Measurements from ENCODE around the gene GNAO1. TPM values are rescaled to one million over a fixed set of nuclear protein-coding genes. Genes with fewer than 3 reads are reported as not detected.
A peak's percentile ranks its signal among the peaks of the same experiment; 100 is the strongest.

GNAO1 gene
- total and polyA plus RNA-seq, 7 donors: 0.35 to 1.9 (median 0.60) TPM

GRCh38 chr16:56382459-56382858, 191.2 kb downstream of the GNAO1 start:
- Histone ChIP-seq H3K9me3 (no peaks in the 10 kb centered on the region), H3K36me3 (ENCODE audit: insufficient read depth in 1 of 2, low read depth in 1 of 2) (peaks cover 0 to 87% of the 10 kb centered on the region in 2 donors), H3K27ac (no peak overlapping the region), H3K4me1 (no peaks in the 10 kb centered on the region), H3K4me3 (no peak overlapping the region), H3K27me3 (ENCODE audit: insufficient read depth in 3 of 3, low read length in 2 of 3) (no peaks in the 10 kb centered on the region)
- DNase-seq (no peak), ATAC-seq (peak in 1 of 4 donors; percentile 22)
- intact Hi-C loops (cut with DNase I): no loop called here
- 95 to 96% (median 95%) methylated on average over 4 of the region's 4 CpGs for WGBS, 3 donors
- no peak for TF ChIP-seq CTCF (IDR thresholded peaks at IDR 0.05)

GRCh38 chr16:56382901-56383355, 191.6 kb downstream of the GNAO1 start:
- ATAC-seq: peak in 3 of 4 donors; percentile 44 to 67 (median 47)
- intact Hi-C loops (cut with DNase I): no loop called here
- no peak overlapping the region for H3K27ac ChIP-seq
- no peak for DNase-seq
- no peaks in the 10 kb centered on the region for H3K4me1 ChIP-seq
- no peaks in the 10 kb centered on the region for H3K9me3 ChIP-seq
- 75 to 87% (median 83%) methylated on average over 5 of the region's 5 CpGs for WGBS, 3 donors
- no peak overlapping the region for H3K4me3 ChIP-seq
- TF ChIP-seq CTCF (IDR thresholded peaks at IDR 0.05): no peak
- H3K36me3 ChIP-seq (ENCODE audit: insufficient read depth in 1 of 2, low read depth in 1 of 2): peaks cover 0 to 92% of the 10 kb centered on the region in 2 donors
- H3K27me3 ChIP-seq (ENCODE audit: insufficient read depth in 3 of 3, low read length in 2 of 3): no peaks in the 10 kb centered on the region

GRCh38 chr16:56384074-56384721, 192.9 kb downstream of the GNAO1 start:
- no peak for ATAC-seq

GRCh38 chr16:56387396-56387795, 196.1 kb downstream of the GNAO1 start:
- DNase-seq: no peak
- intact Hi-C loops (cut with DNase I): no loop called here
- Histone ChIP-seq H3K36me3 (ENCODE audit: insufficient read depth in 1 of 2, low read depth in 1 of 2) (peaks cover 5 to 85% of the 10 kb centered on the region in 2 donors), H3K27me3 (ENCODE audit: insufficient read depth in 3 of 3, low read length in 2 of 3) (no peaks in the 10 kb centered on the region), H3K4me3 (no peak overlapping the region), H3K9me3 (no peaks in the 10 kb centered on the region), H3K4me1 (peaks cover 10% of the 10 kb centered on the region), H3K27ac (no peak overlapping the region)
- ATAC-seq: no peak
- 90 to 95% (median 94%) methylated on average over 3 of the region's 3 CpGs for WGBS, 3 donors
- no peak for TF ChIP-seq CTCF (IDR thresholded peaks at IDR 0.05)

More at GRCh38 chr16:56384074-56384721, 192.9 kb downstream of the GNAO1 start:
- H3K27ac ChIP-seq: no peak overlapping the region
- peaks cover 5 to 96% of the 10 kb centered on the region in 2 donors for H3K36me3 ChIP-seq (ENCODE audit: insufficient read depth in 1 of 2, low read depth in 1 of 2)
- 94 to 96% (median 95%) methylated on average over 4 of the region's 4 CpGs for WGBS, 3 donors
- no peaks in the 10 kb centered on the region for H3K27me3 ChIP-seq (ENCODE audit: insufficient read depth in 3 of 3, low read length in 2 of 3)
- peaks cover 3% of the 10 kb centered on the region for H3K4me1 ChIP-seq
- no peak for TF ChIP-seq CTCF (IDR thresholded peaks at IDR 0.05)
- DNase-seq: no peak
- no peak overlapping the region for H3K4me3 ChIP-seq
- intact Hi-C loops (cut with DNase I): no loop called here
- H3K9me3 ChIP-seq: no peaks in the 10 kb centered on the region

GRCh38 chr16:56388209-56388608, 196.9 kb downstream of the GNAO1 start:
- no peak for TF ChIP-seq CTCF (IDR thresholded peaks at IDR 0.05)
- Histone ChIP-seq H3K36me3 (ENCODE audit: insufficient read depth in 1 of 2, low read depth in 1 of 2) (peaks cover 5 to 82% of the 10 kb centered on the region in 2 donors), H3K4me3 (no peak overlapping the region), H3K27ac (no peak overlapping the region), H3K4me1 (peaks cover 10% of the 10 kb centered on the region), H3K27me3 (ENCODE audit: insufficient read depth in 3 of 3, low read length in 2 of 3) (no peaks in the 10 kb centered on the region), H3K9me3 (no peaks in the 10 kb centered on the region)
- ATAC-seq (peak in 2 of 4 donors; percentile 41 to 43), DNase-seq (no peak)
- intact Hi-C loops (cut with DNase I): no loop called here

Data from psoas muscle (tissue), 8 donors.